ENCODE measurements around the gene INMT.

DNA sequence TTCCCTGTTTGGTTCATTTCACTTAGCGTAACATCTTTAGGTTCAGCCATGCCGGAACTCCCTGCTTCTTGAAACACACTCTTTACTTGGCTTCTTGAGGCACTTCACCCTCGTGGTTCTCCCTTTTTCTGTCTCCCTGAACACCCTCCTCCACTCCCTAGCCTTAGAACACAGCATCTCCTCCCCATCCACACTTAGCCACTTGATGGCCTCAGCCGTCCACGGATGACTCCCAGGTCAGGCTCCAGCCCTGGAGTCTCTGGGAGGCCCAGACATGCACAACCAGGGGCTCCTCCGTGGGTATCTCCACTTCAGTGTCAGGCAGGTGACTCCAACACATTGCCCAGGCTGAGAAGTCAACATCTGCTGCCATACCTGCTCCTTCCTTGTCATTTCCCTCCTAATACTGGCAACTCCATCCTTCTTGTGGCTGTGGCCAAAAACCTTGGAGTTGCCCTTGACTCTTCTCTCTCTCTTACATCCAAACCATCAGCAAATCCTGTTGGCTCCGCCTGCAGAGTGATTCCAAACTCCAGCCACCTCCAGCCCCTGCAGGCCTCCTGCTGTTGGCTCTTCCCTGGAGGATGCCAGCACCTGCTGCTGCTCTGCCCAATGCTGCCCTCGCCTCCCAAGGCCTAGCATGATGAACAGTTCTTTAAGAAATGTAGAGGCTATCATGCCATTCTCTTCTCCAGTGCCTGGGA lies 8.4 kb upstream of the INMT start:
- TF ChIP-seq, protein P1, sequence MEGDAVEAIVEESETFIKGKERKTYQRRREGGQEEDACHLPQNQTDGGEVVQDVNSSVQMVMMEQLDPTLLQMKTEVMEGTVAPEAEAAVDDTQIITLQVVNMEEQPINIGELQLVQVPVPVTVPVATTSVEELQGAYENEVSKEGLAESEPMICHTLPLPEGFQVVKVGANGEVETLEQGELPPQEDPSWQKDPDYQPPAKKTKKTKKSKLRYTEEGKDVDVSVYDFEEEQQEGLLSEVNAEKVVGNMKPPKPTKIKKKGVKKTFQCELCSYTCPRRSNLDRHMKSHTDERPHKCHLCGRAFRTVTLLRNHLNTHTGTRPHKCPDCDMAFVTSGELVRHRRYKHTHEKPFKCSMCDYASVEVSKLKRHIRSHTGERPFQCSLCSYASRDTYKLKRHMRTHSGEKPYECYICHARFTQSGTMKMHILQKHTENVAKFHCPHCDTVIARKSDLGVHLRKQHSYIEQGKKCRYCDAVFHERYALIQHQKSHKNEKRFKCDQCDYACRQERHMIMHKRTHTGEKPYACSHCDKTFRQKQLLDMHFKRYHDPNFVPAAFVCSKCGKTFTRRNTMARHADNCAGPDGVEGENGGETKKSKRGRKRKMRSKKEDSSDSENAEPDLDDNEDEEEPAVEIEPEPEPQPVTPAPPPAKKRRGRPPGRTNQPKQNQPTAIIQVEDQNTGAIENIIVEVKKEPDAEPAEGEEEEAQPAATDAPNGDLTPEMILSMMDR (IDR thresholded peaks at IDR 0.05) = peak in 2 of 7 experiments; percentile 12 to 22
- TF ChIP-seq POLR2A (IDR thresholded peaks at IDR 0.05) = no peak

All from body of pancreas (tissue), 4 donors.